Kidney epithelial cell (primary cell): ENCODE results near the gene OLFM2. TPM values are rescaled to one million over a fixed set of nuclear protein-coding genes. Genes with fewer than 3 reads are reported as not detected.

Experiments used
- DNase-seq: peaks from one replicate; pipeline ENCODE4 v3.0.0-alpha.2; 2010; ENCODE audit warnings: low read depth
- H3K27me3 ChIP-seq: 2 replicates; pipeline ENCODE4 v1.6.0; 2011; ENCODE audit warnings: low read length; ENCODE audit not compliant: control insufficient read depth, insufficient read depth
- H3K36me3 ChIP-seq: 2 replicates; pipeline ENCODE4 v1.5.1; 2011; ENCODE audit warnings: low read length; ENCODE audit not compliant: control insufficient read depth, insufficient read depth
- H3K4me3 ChIP-seq: 2 replicates; pipeline ENCODE4 v1.5.1; 2011; ENCODE audit warnings: low read depth, mild to moderate bottlenecking, control low read depth, low read length
- CTCF ChIP-seq: IDR thresholded peaks from 2 replicates; pipeline ENCODE4 v1.5.1; 2011; ENCODE audit warnings: mild to moderate bottlenecking, moderate library complexity, low read length, control low read depth, inconsistent platforms; ENCODE audit not compliant: insufficient read depth, poor library complexity, severe bottlenecking
- total RNA-seq: library from RNA; depleted of rRNA; stranded (reverse); fragments of >200 nt; gene quantifications from 2 replicates; pipeline ENCODE4 v1.2.3, GENCODE V29; 2015

Gene OLFM2
- total RNA-seq, 1 donor from 2014 or later = 15.8 TPM

- Histone ChIP-seq H3K27me3 (no peaks in the 10 kb centered on the region), H3K36me3 (no peaks in the 10 kb centered on the region), H3K4me3 (no peak overlapping the region)
- no peak for DNase-seq
- no peak for TF ChIP-seq CTCF
Observed at GRCh38 chr19:9877780-9878510, 58.4 kb downstream of the OLFM2 start.

- no peak for DNase-seq
- Histone ChIP-seq H3K27me3 (no peaks in the 10 kb centered on the region), H3K36me3 (no peaks in the 10 kb centered on the region), H3K4me3 (no peak overlapping the region)
- TF ChIP-seq CTCF = no peak
Observed at GRCh38 chr19:9875796-9876195, 60.5 kb downstream of the OLFM2 start.

- TF ChIP-seq CTCF = no peak
- no peaks in the 10 kb centered on the region for H3K27me3 ChIP-seq
- H3K4me3 ChIP-seq = no peak overlapping the region
- DNase-seq = no peak
- no peaks in the 10 kb centered on the region for H3K36me3 ChIP-seq
Observed at GRCh38 chr19:9875031-9875627, 61.2 kb downstream of the OLFM2 start.

GRCh38 chr19:9872618-9873242 lies 63.6 kb downstream of the OLFM2 start:
- no peak for TF ChIP-seq CTCF
- no peak overlapping the region for H3K4me3 ChIP-seq
- no peaks in the 10 kb centered on the region for H3K36me3 ChIP-seq
- no peaks in the 10 kb centered on the region for H3K27me3 ChIP-seq
- no peak for DNase-seq

- no peak for DNase-seq
- TF ChIP-seq CTCF = no peak
- no peaks in the 10 kb centered on the region for H3K27me3 ChIP-seq
Observed at GRCh38 chr19:9871626-9872338, 64.5 kb downstream of the OLFM2 start.

More at GRCh38 chr19:9871626-9872338, 64.5 kb downstream of the OLFM2 start:
- Histone ChIP-seq H3K4me3 (no peak overlapping the region), H3K36me3 (no peaks in the 10 kb centered on the region)
